Limb (tissue), 2 donors: ENCODE data around the gene CLEC18B.
"Not testable (repeated sequence)": the region's sequence is repeated elsewhere in the genome, so short reads cannot be mapped to it uniquely, and the experiment has no call there.

Experiments
- DNase-seq, 2 donors: peaks; one replicate each; pipeline ENCODE4 v3.0.0-alpha.2; 2016; ENCODE audit errors: extremely low spot score in 2 of 2

The CLEC18B gene

GRCh38 chr16:74407362-74407705 lies 13.9 kb downstream of the CLEC18B start:
- peak in 1 of 2 donors; percentile 52 for DNase-seq

- DNase-seq = not testable (repeated sequence)
Measured at GRCh38 chr16:74406600-74407361, 14.5 kb downstream of the CLEC18B start.

GRCh38 chr16:74404148-74404933 lies 16.9 kb downstream of the CLEC18B start:
- not testable (repeated sequence) for DNase-seq

GRCh38 chr16:74400238-74400637 lies 21.0 kb downstream of the CLEC18B start:
- DNase-seq = peak in 1 of 2 donors; percentile 10

- peak in 1 of 2 donors; percentile 34 for DNase-seq
Measured at GRCh38 chr16:74398212-74398895, 22.9 kb downstream of the CLEC18B start.

GRCh38 chr16:74396521-74397017 lies 24.7 kb downstream of the CLEC18B start:
- DNase-seq = peak; percentile 16 to 47

- not testable (repeated sequence) for DNase-seq
Measured at GRCh38 chr16:74394604-74395003, 26.7 kb downstream of the CLEC18B start.

GRCh38 chr16:74394131-74394530 lies 27.1 kb downstream of the CLEC18B start:
- not testable (repeated sequence) for DNase-seq

- DNase-seq = not testable (repeated sequence)
Measured at GRCh38 chr16:74391454-74392050, 29.7 kb downstream of the CLEC18B start.

- not testable (repeated sequence) for DNase-seq
Measured at GRCh38 chr16:74382339-74383034, 38.8 kb downstream of the CLEC18B start.

- DNase-seq = not testable (repeated sequence)
Measured at GRCh38 chr16:74373847-74374184, 47.5 kb downstream of the CLEC18B start.

- no peak for DNase-seq
Measured at GRCh38 chr16:74372953-74373846, 48.1 kb downstream of the CLEC18B start.

- DNase-seq = no peak
Measured at GRCh38 chr16:74372369-74372768, 48.9 kb downstream of the CLEC18B start.

- DNase-seq = not testable (repeated sequence)
Measured at GRCh38 chr16:74370338-74371135, 50.7 kb downstream of the CLEC18B start.

- DNase-seq = peak; percentile 91 to 98
Measured at GRCh38 chr16:74368002-74368911, 53.0 kb downstream of the CLEC18B start.

- peak in 1 of 2 donors; percentile 73 for DNase-seq
Measured at GRCh38 chr16:74367469-74368001, 53.7 kb downstream of the CLEC18B start.
